Astrocyte (in vitro differentiated cells and primary cell): ENCODE measurements around the gene CDK17.

Experiments
- CTCF ChIP-seq: IDR thresholded peaks from 2 replicates; pipeline ENCODE4 v1.5.1; 2011; ENCODE audit warnings: low read depth, mild to moderate bottlenecking, inconsistent platforms, low read length, moderate library complexity; ENCODE audit not compliant: insufficient read depth
- EZH2 ChIP-seq: IDR thresholded peaks from 2 replicates; pipeline ENCODE4 v1.6.1; 2012; ENCODE audit warnings: mild to moderate bottlenecking, low read length, inconsistent platforms; ENCODE audit not compliant: insufficient read depth

GRCh38 chr12:96337953-96338352 is 62.3 kb downstream of the CDK17 start:
- TF ChIP-seq CTCF (no peak), EZH2 (no peak)
